ENCODE measurements around the gene LDB2.

GRCh38 chr4:16809064-16809463, 89.4 kb downstream of the LDB2 start:
- TF ChIP-seq CTCF (IDR thresholded peaks at IDR 0.05; ENCODE audit: insufficient read depth, low read depth, low read length) = no peak
- no peak for TF ChIP-seq EZH2 (IDR thresholded peaks at IDR 0.05; ENCODE audit: insufficient read depth, low read length)

All from astrocyte (in vitro differentiated cells and primary cell).